Measurements from ENCODE around the gene NHSL1.

Gene NHSL1

GRCh38 chr6:138417493-138418117, 81.7 kb downstream of the NHSL1 start:
- Histone ChIP-seq H4K20me1 (ENCODE audit: insufficient read depth, low read length) (no peaks in the 10 kb centered on the region), H3K79me2 (ENCODE audit: insufficient read depth, low read length) (no peaks in the 10 kb centered on the region), H3K9me2 (ENCODE audit: low read depth, low read length) (no peaks in the 10 kb centered on the region), H3K4me3 (ENCODE audit: low read depth, low read length, poor library complexity, severe bottlenecking) (no peak overlapping the region), H3K27me3 (ENCODE audit: insufficient read depth, low read length) (no peaks in the 10 kb centered on the region), H3K9me3 (ENCODE audit: low read length) (no peaks in the 10 kb centered on the region), H3K27ac (ENCODE audit: low read depth, low read length, poor library complexity, severe bottlenecking) (no peak overlapping the region), H3K36me3 (ENCODE audit: insufficient read depth, low read length) (peaks cover 14% of the 10 kb centered on the region), H3K9ac (ENCODE audit: low read length) (no peak overlapping the region), H3F3A (ENCODE audit: insufficient read depth, low read length) (no peaks in the 10 kb centered on the region), H2AFZ (ENCODE audit: low read length) (no peak overlapping the region), H3K4me1 (ENCODE audit: insufficient read depth, low read length, severe bottlenecking) (no peaks in the 10 kb centered on the region), H3K4me2 (ENCODE audit: low read length) (no peak overlapping the region)
- no peak for TF ChIP-seq EZH2 (IDR thresholded peaks at IDR 0.05; ENCODE audit: borderline replicate concordance, low read length)
- TF ChIP-seq, protein P1, sequence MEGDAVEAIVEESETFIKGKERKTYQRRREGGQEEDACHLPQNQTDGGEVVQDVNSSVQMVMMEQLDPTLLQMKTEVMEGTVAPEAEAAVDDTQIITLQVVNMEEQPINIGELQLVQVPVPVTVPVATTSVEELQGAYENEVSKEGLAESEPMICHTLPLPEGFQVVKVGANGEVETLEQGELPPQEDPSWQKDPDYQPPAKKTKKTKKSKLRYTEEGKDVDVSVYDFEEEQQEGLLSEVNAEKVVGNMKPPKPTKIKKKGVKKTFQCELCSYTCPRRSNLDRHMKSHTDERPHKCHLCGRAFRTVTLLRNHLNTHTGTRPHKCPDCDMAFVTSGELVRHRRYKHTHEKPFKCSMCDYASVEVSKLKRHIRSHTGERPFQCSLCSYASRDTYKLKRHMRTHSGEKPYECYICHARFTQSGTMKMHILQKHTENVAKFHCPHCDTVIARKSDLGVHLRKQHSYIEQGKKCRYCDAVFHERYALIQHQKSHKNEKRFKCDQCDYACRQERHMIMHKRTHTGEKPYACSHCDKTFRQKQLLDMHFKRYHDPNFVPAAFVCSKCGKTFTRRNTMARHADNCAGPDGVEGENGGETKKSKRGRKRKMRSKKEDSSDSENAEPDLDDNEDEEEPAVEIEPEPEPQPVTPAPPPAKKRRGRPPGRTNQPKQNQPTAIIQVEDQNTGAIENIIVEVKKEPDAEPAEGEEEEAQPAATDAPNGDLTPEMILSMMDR (IDR thresholded peaks at IDR 0.05; ENCODE audit: low read length), result no peak

- no peaks in the 10 kb centered on the region for H3K4me1 ChIP-seq (ENCODE audit: insufficient read depth, low read length, severe bottlenecking)
- H3K79me2 ChIP-seq (ENCODE audit: insufficient read depth, low read length), result no peaks in the 10 kb centered on the region
- no peak overlapping the region for H3K4me2 ChIP-seq (ENCODE audit: low read length)
- H3K27me3 ChIP-seq (ENCODE audit: insufficient read depth, low read length), result no peaks in the 10 kb centered on the region
- H4K20me1 ChIP-seq (ENCODE audit: insufficient read depth, low read length), result no peaks in the 10 kb centered on the region
- H3K4me3 ChIP-seq (ENCODE audit: low read depth, low read length, poor library complexity, severe bottlenecking), result no peak overlapping the region
- no peak overlapping the region for H2AFZ ChIP-seq (ENCODE audit: low read length)
- H3K36me3 ChIP-seq (ENCODE audit: insufficient read depth, low read length), result peaks cover 26% of the 10 kb centered on the region
- no peaks in the 10 kb centered on the region for H3K9me2 ChIP-seq (ENCODE audit: low read depth, low read length)
- TF ChIP-seq, protein P1 (IDR thresholded peaks at IDR 0.05; ENCODE audit: low read length), result no peak
- TF ChIP-seq EZH2 (IDR thresholded peaks at IDR 0.05; ENCODE audit: borderline replicate concordance, low read length), result no peak
- H3K9me3 ChIP-seq (ENCODE audit: low read length), result no peaks in the 10 kb centered on the region
- H3K27ac ChIP-seq (ENCODE audit: low read depth, low read length, poor library complexity, severe bottlenecking), result no peak overlapping the region
- no peak overlapping the region for H3K9ac ChIP-seq (ENCODE audit: low read length)
- no peaks in the 10 kb centered on the region for H3F3A ChIP-seq (ENCODE audit: insufficient read depth, low read length)
Observed at GRCh38 chr6:138416206-138416605, 83.1 kb downstream of the NHSL1 start.

GRCh38 chr6:138415125-138415524, 84.2 kb downstream of the NHSL1 start:
- TF ChIP-seq, protein P1 (IDR thresholded peaks at IDR 0.05; ENCODE audit: low read length), result no peak
- no peak for TF ChIP-seq EZH2 (IDR thresholded peaks at IDR 0.05; ENCODE audit: borderline replicate concordance, low read length)
- Histone ChIP-seq H3K9me3 (ENCODE audit: low read length) (no peaks in the 10 kb centered on the region), H3K9ac (ENCODE audit: low read length) (no peak overlapping the region), H3K36me3 (ENCODE audit: insufficient read depth, low read length) (peaks cover 30% of the 10 kb centered on the region), H3K4me3 (ENCODE audit: low read depth, low read length, poor library complexity, severe bottlenecking) (no peak overlapping the region), H3F3A (ENCODE audit: insufficient read depth, low read length) (no peaks in the 10 kb centered on the region), H3K27me3 (ENCODE audit: insufficient read depth, low read length) (no peaks in the 10 kb centered on the region), H3K4me2 (ENCODE audit: low read length) (no peak overlapping the region), H3K27ac (ENCODE audit: low read depth, low read length, poor library complexity, severe bottlenecking) (no peak overlapping the region), H3K79me2 (ENCODE audit: insufficient read depth, low read length) (no peaks in the 10 kb centered on the region), H2AFZ (ENCODE audit: low read length) (no peak overlapping the region), H3K4me1 (ENCODE audit: insufficient read depth, low read length, severe bottlenecking) (no peaks in the 10 kb centered on the region), H4K20me1 (ENCODE audit: insufficient read depth, low read length) (no peaks in the 10 kb centered on the region), H3K9me2 (ENCODE audit: low read depth, low read length) (no peaks in the 10 kb centered on the region)
